HCT116 (cell line): ENCODE results near the gene PDZD8. TPM values are rescaled to one million over a fixed set of nuclear protein-coding genes. Genes with fewer than 3 reads are reported as not detected.

Experiments
- ATAC-seq: fragments of 200-7000 bp; cut with Tn5 transposase; 2 replicates; pipeline ENCODE4 v1.9.1; 2020; ENCODE audit warnings: mild to moderate bottlenecking, moderate library complexity
- BruUV-seq: library from RNA; stranded (reverse); fragments of 400-500 nt; replicated peaks from 2 replicates; lab custom pipeline; 2021; lab: Mats Ljungman, UMichigan
- CTCF ChIA-PET: fragments of 300-600 bp; sonication (Branson Sonifier 250); formaldehyde crosslinking; loops from one replicate; lab custom pipeline; 2021; ENCODE audit warnings: antibody characterized with exemption; lab: Charles Lee
- POLR2A ChIA-PET: fragments of 300-600, 350-600 bp; sonication (Branson Sonifier 250); formaldehyde crosslinking; loops from one replicate; lab custom pipeline; 2021; ENCODE audit warnings: antibody characterized with exemption; lab: Charles Lee
- RAD21 ChIA-PET, 2 experiments: fragments of 300-600 bp; sonication (Branson Sonifier 250); formaldehyde crosslinking; loops; one replicate each; lab custom pipeline; 2023; ENCODE audit warnings: low total read pairs in 2 of 2; ENCODE audit not compliant: uncharacterized antibody in 2 of 2, unreplicated experiment in 2 of 2, low non-redundant PET in 1 of 2; lab: Charles Lee
- DNase-seq: peaks from one replicate; pipeline ENCODE4 v3.0.0-alpha.2; 2010; ENCODE audit warnings: low read depth, low spot score
- H2AFZ ChIP-seq: fragments of 200-600 bp; shearing (Covaris generic), sonication (generic); 2 replicates; pipeline ENCODE4 v1.6.1; 2017; ENCODE audit warnings: low read depth, mixed run types, mixed read lengths, antibody characterized with exemption, low read length; ENCODE audit not compliant: poor library complexity, severe bottlenecking
- H3K27ac ChIP-seq: 2 replicates; pipeline ENCODE4 v1.5.1; 2012; ENCODE audit warnings: low read depth, low read length
- H3K27me3 ChIP-seq: fragments of 200-600 bp; sonication (generic); 2 replicates; pipeline ENCODE4 v1.6.1; 2016; ENCODE audit warnings: mixed run types, low read length, mixed read lengths; ENCODE audit not compliant: insufficient read depth
- H3K36me3 ChIP-seq, 2 experiments: fragments of 200-500 bp in 1 of 2; fragments of 200-600 bp in 1 of 2; sonication (Bioruptor generic) in 1 of 2; sonication (generic) in 1 of 2; 2 replicates each; pipeline versions ENCODE4 v1.5.1 to v1.6.1; 2014 to 2016; ENCODE audit warnings: low read length in 2 of 2, inconsistent platforms in 1 of 2, mixed read lengths in 1 of 2, mixed run types in 1 of 2; ENCODE audit not compliant: insufficient read depth in 2 of 2, control insufficient read depth in 1 of 2
- H3K4me1 ChIP-seq, 2 experiments: fragments of 200-600 bp in 1 of 2; sonication (generic) in 1 of 2; 2 replicates each; pipeline versions ENCODE4 v1.5.1 to v1.6.1; 2012 to 2017; ENCODE audit warnings: low read length in 2 of 2, inconsistent platforms in 1 of 2, mild to moderate bottlenecking in 1 of 2, mixed read lengths in 1 of 2, mixed run types in 1 of 2, moderate library complexity in 1 of 2; ENCODE audit not compliant: insufficient read depth in 2 of 2, control insufficient read depth in 1 of 2
- H3K4me2 ChIP-seq: fragments of 200-600 bp; sonication (generic); 2 replicates; pipeline ENCODE4 v1.6.1; 2017; ENCODE audit warnings: mixed run types, low read length, mixed read lengths
- H3K4me3 ChIP-seq, 2 experiments: fragments of 200-600 bp in 1 of 2; sonication (generic) in 1 of 2; replicated peaks in 1 of 2; 2 replicates each; pipeline ENCODE4 v1.5.1; 2011 to 2016; ENCODE audit warnings: low read length in 2 of 2, control low read depth in 1 of 2, low read depth in 1 of 2, mild to moderate bottlenecking in 1 of 2, mixed read lengths in 1 of 2, mixed run types in 1 of 2
- H3K79me2 ChIP-seq: fragments of 200-600 bp; sonication (generic); 2 replicates; pipeline ENCODE4 v1.6.1; 2017; ENCODE audit warnings: mild to moderate bottlenecking, mixed run types, low read length, moderate library complexity, mixed read lengths; ENCODE audit not compliant: insufficient read depth
- H3K9ac ChIP-seq: fragments of 200-600 bp; sonication (generic); 2 replicates; pipeline ENCODE4 v1.6.1; 2016; ENCODE audit warnings: low read length, mixed read lengths
- H3K9me2 ChIP-seq: fragments of 200-600 bp; sonication (generic), shearing (Covaris generic); 2 replicates; pipeline ENCODE4 v1.6.1; 2017; ENCODE audit warnings: mixed run types, mild to moderate bottlenecking, moderate library complexity; ENCODE audit not compliant: insufficient read depth
- H3K9me3 ChIP-seq, 2 experiments: fragments of 200-500 bp in 1 of 2; fragments of 200-600 bp in 1 of 2; sonication (Bioruptor generic) in 1 of 2; sonication (generic) in 1 of 2; 2 replicates each; pipeline ENCODE4 v1.6.1; 2014 to 2017; ENCODE audit warnings: low read length in 2 of 2, mixed read lengths in 2 of 2, inconsistent platforms in 1 of 2, low read depth in 1 of 2, mild to moderate bottlenecking in 1 of 2, mixed run types in 1 of 2, moderate library complexity in 1 of 2; ENCODE audit not compliant: control insufficient read depth in 1 of 2, insufficient read depth in 1 of 2
- H4K20me1 ChIP-seq: fragments of 200-600 bp; sonication (generic), shearing (Covaris generic); 2 replicates; pipeline ENCODE4 v1.6.1; 2017; ENCODE audit warnings: mixed run types, mild to moderate bottlenecking, moderate library complexity; ENCODE audit not compliant: insufficient read depth
- CEBPB ChIP-seq: IDR thresholded peaks from 2 replicates; pipeline ENCODE4 v1.6.1; 2012; ENCODE audit warnings: low read depth
- EZH2phosphoT487 ChIP-seq: fragments of 200-600 bp; IDR thresholded peaks from 2 replicates; pipeline ENCODE4 v1.6.1; 2018; ENCODE audit warnings: antibody characterized with exemption, borderline replicate concordance
- FOSL1 ChIP-seq: IDR thresholded peaks from 2 replicates; pipeline ENCODE4 v1.6.1; 2012; ENCODE audit warnings: low read depth
- RAD21 ChIP-seq: IDR thresholded peaks from 2 replicates; pipeline ENCODE4 v1.6.1; 2012; ENCODE audit warnings: low read depth, mild to moderate bottlenecking
- REST ChIP-seq: IDR thresholded peaks from 2 replicates; pipeline ENCODE4 v1.6.1; 2012; ENCODE audit warnings: low read depth
- SIN3A ChIP-seq: IDR thresholded peaks from 2 replicates; pipeline ENCODE4 v1.6.1; 2012; ENCODE audit warnings: low read depth
- SP1 ChIP-seq: IDR thresholded peaks from 2 replicates; pipeline ENCODE4 v1.6.1; 2012; ENCODE audit warnings: low read depth
- SRF ChIP-seq: IDR thresholded peaks from 2 replicates; pipeline ENCODE4 v1.6.1; 2012; ENCODE audit warnings: low read depth
- ZFX ChIP-seq: fragments of 450-650 bp; IDR thresholded peaks from 2 replicates; pipeline ENCODE4 v1.6.1; 2017
- ZNF274 ChIP-seq: fragments of 200-500 bp; sonication (Bioruptor generic); IDR thresholded peaks from 2 replicates; pipeline ENCODE4 v1.6.1; 2014; ENCODE audit warnings: mild to moderate bottlenecking, low read depth, low read length, inconsistent platforms
- intact Hi-C: fragments of 100-400 bp; cut with micrococcal nuclease; formaldehyde crosslinking; loops from 2 replicates; pipeline ENCODE4 v1.10.0; 2022
- total RNA-seq: library from RNA; stranded (reverse); gene quantifications from one replicate; pipeline ENCODE4 v1.2.1, GENCODE V29; 2021; ENCODE audit not compliant: unreplicated experiment

Gene PDZD8
- total RNA-seq, 1 experiment from 2014 or later: 61.7 TPM

- POLR2A ChIA-PET: interaction anchor here (1.3 kb wide), 1 partner anchor 22 kb away, joined by 3 read pairs; no protein-coding TSS in a partner anchor
- Histone ChIP-seq H3K27me3 (no peaks in the 10 kb centered on the region), H3K4me1 (peaks cover 0 to 3% of the 10 kb centered on the region in 2 experiments; a peak in 1 of 4 replicates), H2AFZ (no peak overlapping the region), H3K36me3 (no peaks in the 10 kb centered on the region), H3K27ac (no peak overlapping the region), H3K4me3 (no peak overlapping the region), H3K4me2 (no peak overlapping the region), H3K9ac (no peak overlapping the region), H4K20me1 (peaks cover 31% of the 10 kb centered on the region), H3K79me2 (peaks cover 97% of the 10 kb centered on the region), H3K9me2 (no peaks in the 10 kb centered on the region), H3K9me3 (no peaks in the 10 kb centered on the region)
- TF ChIP-seq RAD21 (no peak), FOSL1 (no peak), CEBPB (no peak), ZFX (no peak), EZH2phosphoT487 (no peak), SP1 (no peak), SRF (no peak), SIN3A (no peak)
- DNase-seq (no peak), ATAC-seq (no peak)
- intact Hi-C loops: no loop called here
- CTCF ChIA-PET: no interaction called here
- no TSS peak for BruUV-seq
- RAD21 ChIA-PET: no interaction called here
These were observed 22.5 kb downstream of the PDZD8 start for GRCh38 chr10:117352724-117353123.

GRCh38 chr10:117351996-117352395 lies 23.2 kb downstream of the PDZD8 start:
- Histone ChIP-seq H3K36me3 (no peaks in the 10 kb centered on the region), H3K27me3 (no peaks in the 10 kb centered on the region), H3K4me1 (peaks cover 0 to 3% of the 10 kb centered on the region in 2 experiments; a peak in 1 of 4 replicates), H3K4me2 (no peak overlapping the region), H3K27ac (no peak overlapping the region), H3K9me3 (no peaks in the 10 kb centered on the region), H3K79me2 (peaks cover 98% of the 10 kb centered on the region), H3K9ac (no peak overlapping the region), H4K20me1 (peaks cover 34% of the 10 kb centered on the region), H3K9me2 (no peaks in the 10 kb centered on the region), H3K4me3 (no peak overlapping the region), H2AFZ (no peak overlapping the region)
- TF ChIP-seq REST: no peak
- no peak for TF ChIP-seq ZNF274
- TF ChIP-seq SIN3A: no peak
- BruUV-seq: no TSS peak
- intact Hi-C loops: no loop called here
- ATAC-seq (no peak), DNase-seq (no peak)
- ChIA-PET POLR2A (no interaction called here), RAD21 (no interaction called here), CTCF (interaction anchor here (1.6 kb wide), 1 partner anchor 8 kb away, joined by 4 read pairs; no protein-coding TSS in a partner anchor)
